OCI-LY7 (cell line): ENCODE measurements around the gene LRRC4B.

Experiments
- CTCF ChIP-seq: fragments of 200-600 bp; sonication (generic); conservative IDR thresholded peaks from 2 replicates; pipeline ENCODE4 v1.5.1; 2014; ENCODE audit warnings: mild to moderate bottlenecking, antibody characterized with exemption, low read length, moderate library complexity, mixed read lengths
- EZH2phosphoT487 ChIP-seq: fragments of 200-600 bp; sonication (generic); IDR thresholded peaks from 2 replicates; pipeline ENCODE4 v1.6.1; 2018; ENCODE audit warnings: low read depth, borderline replicate concordance, mild to moderate bottlenecking, mixed run types, antibody characterized with exemption, low read length, moderate library complexity, mixed read lengths

DNA sequence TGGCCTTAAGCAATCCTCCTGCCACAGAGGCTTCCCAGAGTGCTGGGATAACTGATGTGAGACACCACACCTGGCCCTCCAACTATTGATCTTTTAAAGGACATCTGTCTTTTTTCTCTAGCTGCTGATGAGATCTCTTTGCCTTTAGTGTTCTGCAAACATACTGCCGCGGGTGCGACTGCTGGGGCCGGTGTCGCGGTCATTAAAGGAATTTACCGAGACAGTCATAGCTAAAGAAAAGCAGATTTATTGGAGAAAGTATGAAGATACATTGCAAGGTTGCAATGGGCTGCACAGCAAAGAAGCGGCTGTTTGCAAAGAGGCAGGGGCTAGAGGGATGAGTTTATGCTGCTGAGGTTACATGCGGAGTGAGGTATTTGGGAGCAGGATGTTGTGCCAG, 31.2 kb upstream of the LRRC4B start:
- TF ChIP-seq CTCF (no peak), EZH2phosphoT487 (no peak)
